OCI-M2 (cell line): Measurements from ENCODE around the gene ARFGAP1.
"Not testable (repeated sequence)": the region's sequence is repeated elsewhere in the genome, so short reads cannot be mapped to it uniquely, and the experiment has no call there.

Experiments used
- DNase-seq: peaks from one replicate; lab custom pipeline; 2025; ENCODE audit not compliant: unreplicated experiment; lab: John Stamatoyannopoulos, UW

The ARFGAP1 gene

DNA sequence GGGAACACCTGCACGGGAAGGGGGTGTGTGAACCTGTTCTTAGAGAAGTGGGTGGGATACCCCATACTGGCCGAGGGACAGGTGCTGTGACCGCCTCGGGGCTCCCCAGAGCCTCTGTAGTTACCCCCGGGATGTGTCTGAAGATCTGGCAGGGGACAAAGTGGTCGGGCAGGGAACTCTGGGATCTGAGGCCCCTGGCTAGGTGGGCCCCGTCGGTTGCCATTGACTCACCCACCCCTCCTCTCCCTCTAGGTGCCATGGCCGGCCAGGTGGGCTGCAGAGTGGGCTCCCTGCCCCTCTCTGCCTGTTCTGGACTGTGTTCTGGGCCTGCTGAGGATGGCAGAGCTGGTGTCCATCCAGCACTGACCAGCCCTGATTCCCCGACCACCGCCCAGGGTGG, 32.6 kb upstream of the ARFGAP1 start:
- DNase-seq: no peak

DNA sequence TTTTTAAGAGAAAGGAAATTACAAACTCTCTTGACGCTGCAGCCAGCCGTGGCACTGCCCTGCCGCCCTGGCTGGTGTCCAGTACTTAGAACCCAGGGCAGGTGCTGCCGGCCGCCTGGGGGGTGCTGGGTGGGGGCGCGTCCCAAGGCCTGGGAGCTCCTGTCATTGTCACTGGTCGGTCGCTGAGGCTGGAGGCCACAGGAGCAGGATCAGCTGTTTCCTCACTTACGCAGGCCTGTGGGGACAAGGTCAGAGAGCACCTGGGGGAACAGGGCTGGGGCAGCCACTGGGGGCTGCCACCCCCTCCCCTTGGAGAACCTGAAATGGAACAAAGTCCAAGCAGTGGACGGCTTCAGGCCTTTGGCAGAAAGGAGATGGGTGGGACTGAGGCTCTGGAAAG, 31.3 kb upstream of the ARFGAP1 start:
- no peak for DNase-seq

DNA sequence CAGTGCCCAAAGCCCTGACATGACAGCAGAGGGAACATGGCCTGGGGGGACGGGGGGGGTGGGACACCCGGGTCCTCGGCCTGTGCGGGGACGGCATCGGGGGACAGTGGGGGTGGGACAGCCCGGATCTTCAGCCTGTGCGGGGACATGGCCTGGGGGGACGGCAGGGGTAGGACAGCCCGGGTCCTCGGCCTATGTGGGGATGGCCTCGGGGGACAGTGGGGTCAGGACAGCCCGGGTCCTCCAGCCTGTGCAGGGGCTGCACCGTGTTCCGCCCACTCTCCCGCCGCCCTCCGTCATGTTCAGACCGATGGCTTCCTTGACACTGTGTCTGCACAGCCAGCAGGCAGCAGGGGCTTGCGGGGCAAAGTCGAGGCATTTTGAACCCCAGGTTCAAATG, 29.9 kb upstream of the ARFGAP1 start:
- DNase-seq: no peak

DNA sequence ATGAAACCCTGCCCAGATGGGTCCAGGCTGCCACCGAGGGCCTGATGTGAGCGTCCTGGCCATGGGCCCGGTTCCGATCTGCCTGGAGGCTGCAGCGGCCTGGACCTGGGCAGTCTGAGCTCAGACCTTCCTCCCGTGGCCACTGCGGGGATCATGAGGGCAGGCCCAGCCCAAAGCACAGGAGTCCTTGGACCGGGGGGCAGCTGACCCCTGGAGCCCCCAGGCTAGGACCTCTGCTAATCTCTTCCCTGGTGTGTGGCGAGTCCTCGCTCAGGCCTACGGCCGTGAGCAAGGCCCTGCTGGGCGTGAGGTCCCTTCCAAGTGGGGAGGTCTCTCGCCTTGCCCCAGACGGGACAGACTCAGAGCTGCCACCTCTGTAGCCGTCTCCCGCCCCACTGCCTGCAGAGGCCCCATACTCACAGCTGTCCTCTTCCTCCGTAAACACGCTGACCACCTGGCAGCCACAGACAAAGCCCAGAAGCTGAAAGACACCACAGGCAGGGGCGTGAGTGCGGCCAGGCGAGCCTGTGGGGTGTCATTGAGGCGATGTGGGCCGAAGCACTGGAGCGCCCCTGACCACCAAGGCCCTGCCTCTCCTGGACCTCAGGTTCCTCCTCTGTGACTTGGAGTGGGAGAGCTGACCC, 28.9 kb upstream of the ARFGAP1 start:
- no peak for DNase-seq

DNA sequence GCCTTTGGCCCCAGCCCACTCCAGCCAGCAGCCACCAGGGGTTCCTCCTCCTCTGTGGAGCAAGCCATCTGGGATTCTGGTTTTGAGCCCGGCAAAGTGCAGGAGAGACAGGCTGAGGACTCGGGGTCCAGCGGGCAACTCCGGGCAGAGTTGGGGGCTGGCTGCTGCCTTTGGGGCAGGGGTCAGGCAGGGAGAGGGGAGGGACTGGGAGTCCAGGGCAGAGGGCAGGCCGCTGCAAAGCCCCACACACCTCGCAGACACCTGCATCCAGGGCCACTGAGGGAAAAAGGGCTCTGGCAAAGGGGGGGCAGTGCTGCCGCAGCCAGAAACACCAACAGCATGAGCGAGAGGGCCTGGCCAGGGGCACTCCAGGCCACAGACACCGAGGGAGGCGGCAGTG, 28.1 kb upstream of the ARFGAP1 start:
- no peak for DNase-seq

DNA sequence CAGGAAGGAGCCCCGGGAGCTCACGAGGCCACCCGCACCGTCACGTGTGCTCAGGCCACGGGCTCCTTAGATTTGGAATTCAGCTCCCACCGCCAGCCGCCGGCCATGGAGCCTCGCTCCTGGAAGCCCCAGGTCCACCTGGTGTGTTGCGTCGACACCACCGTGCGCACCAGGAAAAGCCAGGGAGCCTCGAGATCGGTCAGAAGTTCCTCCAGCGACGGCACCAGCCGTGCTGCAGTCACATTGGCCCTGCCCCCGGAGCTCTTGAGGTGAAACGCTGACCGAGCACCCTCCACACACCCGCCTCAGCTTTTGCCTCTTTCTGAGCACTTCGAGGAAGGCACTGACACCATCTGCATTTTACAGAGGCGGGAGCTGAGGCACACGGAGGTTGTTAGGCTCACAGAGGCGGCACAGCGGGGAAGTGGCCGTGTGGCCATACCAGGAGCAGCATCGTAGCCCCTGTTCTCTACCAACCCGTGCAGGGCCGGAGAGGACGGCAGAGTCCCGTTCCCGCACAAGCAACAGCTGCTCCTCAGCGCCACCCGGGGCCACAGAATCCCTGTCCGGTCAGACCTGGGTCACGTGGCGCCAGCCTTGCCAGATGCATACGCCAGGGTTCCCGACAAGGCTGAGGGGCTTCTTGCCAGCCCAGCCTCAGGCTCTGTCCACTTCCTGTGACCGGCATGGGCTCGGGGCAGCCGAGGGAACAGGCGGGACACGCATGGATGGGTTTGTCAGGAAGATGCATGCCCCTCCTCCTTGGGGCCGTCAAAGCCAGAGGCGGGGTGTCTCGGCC, 25.9 kb upstream of the ARFGAP1 start:
- no peak for DNase-seq

DNA sequence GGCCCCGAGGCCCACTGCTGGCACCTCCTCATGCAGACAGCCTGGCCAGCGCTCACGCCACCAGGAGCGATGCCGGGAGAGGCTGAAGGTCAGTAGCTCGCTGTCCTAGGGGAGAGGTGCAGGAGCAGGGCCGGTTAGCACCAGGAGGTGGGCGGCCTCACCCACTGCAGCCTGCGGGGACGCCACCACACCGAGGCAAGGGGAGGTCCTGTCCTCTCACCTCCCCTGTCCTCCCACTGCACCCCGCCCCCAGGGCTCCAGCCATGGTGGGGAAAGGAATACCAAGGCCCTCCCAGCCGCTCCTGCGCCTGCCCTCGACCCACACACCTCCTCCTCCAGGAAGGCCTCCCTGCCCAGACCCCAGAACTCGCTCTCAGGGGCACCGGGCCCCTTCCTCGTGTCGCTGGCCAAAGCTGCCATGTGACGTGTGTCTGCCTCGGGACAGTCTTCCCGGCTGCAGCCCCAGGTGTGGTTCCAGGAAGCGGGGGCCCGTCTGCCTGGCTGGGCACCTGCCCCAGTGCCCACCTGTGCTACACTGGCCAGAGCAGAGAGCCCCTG, 24.9 kb upstream of the ARFGAP1 start:
- no peak for DNase-seq

DNA sequence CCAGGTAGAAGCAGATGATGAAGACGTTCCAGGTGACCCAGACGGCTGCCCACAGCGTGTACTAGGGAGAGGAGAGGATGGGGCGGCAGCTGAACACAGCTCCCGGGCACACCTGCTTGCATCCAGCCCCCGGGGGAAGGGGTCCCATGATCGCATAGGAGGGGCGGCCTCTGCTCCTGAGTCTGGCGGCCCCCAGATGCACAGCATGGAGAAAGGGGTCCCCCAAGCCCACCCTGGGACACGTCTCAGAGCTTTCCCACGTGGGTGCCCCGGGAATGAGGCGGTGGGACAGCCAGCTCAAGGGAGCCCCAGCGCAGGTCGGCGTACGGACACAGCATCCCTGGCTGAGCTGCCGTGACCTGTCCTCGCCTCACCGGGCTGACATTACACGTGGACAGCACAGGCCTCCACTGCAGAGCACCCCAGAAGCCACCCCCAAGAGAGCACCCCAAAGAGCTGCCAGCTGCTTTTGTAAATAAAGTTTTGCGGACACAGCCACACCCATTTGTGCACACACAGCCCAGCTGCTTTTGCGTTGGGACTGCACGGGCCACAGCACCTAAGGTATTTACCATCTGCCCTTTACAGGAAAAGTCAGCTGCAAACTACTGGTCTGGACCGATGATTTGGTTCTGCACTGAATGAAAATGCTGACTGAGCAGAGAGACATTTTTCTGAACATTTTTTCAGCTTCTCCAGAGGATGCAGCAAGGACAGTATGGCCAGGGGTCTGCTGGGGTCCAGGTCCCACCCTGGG, 23.6 kb upstream of the ARFGAP1 start:
- DNase-seq: no peak

DNA sequence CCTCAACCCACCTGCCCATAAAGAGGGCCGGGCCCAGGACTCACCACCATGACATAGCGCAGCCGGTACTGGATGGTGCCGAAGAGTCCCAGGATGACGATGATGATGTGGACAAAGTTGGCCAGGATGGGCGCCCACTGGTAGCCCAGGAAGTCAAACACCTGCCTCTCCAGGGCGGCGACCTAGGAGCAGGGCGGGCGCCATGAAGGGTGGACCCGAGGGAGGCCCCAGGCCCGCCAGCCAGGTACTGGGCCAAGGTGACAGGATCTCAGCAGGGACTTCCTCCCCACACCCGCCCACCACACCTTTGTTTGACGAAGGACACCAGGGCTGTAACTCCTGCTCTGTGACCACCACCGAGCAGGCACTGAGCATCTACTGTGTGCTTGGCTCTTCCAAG, 22.7 kb upstream of the ARFGAP1 start:
- DNase-seq: no peak

DNA sequence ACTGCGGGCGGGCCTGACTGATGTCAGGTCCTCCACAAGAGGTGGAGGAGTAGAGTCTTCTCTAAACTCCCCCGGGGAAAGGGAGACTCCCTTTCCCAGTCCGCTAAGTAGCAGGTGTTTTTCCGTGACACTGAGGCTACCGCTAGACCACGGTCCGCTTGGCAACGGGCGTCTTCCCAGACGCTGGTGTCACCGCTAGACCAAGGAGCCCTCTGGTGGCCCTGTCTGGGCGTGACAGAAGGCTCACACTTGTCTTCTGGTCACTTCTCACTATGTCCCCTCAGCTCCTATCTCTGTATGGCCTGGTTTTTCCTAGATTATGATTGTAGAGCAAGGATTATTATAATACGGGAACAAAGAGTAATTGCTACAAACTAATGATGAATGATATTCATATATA, 21.3 kb upstream of the ARFGAP1 start:
- not testable (repeated sequence) for DNase-seq

DNA sequence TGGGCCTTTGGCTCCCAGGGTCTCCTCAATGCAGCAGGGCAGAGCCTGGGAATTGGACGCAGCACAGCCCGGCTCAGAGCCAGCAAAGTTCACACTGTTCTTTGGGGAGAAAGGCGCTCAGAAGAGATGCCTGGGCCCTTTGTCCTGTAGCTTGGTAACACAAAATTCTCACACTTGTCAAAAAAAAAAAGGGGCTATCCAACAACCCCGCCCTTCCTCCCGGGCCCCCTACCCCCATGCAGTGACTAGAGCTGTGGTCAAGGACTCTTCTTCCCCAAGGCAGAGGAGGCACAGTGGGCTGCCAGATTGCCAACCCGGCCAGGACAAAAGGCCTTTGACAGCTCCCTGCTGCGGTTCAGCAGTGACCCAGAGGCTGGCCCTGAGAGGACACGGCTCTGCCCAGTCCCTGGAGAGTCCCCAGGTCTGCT, 20.3 kb upstream of the ARFGAP1 start:
- no peak for DNase-seq

DNA sequence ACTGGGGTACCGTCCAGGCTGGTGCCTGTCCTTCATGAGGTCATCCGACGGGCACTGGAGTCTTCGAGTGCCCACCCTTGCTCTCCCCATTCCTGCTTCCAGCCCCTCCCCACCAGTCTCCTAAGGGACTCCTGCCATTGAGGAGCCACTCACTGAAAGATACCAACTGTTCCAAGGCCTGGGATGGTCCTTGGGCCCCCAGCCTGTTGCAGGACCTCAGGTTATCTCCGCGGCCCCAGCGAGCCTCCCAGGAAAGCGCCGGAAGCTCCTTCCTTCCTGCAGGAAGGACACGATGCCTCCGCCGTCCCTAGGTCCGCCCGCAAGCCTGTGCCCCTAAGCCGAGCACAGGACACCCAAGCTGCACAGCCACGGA, 19.6 kb upstream of the ARFGAP1 start:
- no peak for DNase-seq

DNA sequence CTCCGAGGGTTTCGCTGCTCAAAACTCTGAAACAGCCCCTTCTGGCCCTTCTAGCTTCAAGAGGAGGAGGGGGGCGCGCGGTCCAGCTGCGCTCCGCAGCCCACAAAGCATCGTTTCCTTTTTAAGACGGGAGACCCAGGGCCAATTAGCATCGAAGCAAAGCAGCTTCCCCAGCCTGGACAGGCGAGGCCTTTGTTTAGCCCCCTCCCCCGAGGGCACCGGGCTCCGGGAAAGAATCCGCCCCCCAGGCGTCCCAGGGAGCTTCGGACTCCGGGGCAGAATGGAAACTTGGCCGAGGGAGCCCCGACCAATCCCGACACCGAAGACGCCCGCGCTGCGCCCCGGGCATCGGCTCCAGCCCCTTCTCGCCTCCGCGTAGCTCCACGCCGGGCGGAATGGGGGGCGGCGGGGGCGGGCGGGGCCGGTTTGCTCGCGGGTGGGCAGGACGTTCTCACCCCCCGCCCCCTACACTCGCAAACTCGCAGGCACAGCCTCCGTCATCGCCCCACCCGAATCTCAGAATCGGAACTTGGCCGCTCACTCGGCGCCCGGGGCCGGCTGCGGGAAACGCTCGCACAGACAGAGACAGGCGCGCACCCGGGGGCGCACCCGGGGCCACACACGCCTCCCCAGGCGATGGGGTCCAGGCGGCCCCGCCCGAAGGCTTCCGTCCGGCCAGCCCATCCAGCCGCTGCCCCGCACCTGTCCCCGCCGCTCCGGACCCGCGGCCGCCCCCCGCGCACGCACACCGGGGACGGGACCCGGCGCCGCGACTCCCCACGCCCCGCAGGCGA, 19.0 kb upstream of the ARFGAP1 start:
- no peak for DNase-seq

DNA sequence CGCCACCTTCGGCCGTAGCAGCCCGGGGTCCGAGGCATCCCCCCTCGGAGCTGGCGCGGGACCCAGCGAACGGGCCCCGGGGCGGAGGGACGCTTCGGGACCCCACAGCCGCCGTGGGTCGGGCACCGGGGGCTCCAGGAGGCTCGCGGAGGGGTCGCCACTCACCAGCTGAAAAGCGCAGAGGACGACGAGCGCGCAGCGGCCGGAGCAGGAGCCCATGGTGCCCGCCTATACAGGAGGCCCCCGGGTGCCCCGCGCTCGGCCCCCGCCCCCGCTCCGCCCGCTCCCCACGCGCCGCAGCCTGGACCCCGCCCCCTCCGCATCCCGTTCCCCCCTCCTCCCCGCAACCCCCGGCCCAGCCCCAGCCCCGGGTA, 18.4 kb upstream of the ARFGAP1 start, which contains the start of gene NKAIN4:
TSS of gene NKAIN4 (minus strand) at position 232 of the 374 bp plus-strand sequence. CDS start at position 219, 13 bp downstream.
- DNase-seq: no peak

DNA sequence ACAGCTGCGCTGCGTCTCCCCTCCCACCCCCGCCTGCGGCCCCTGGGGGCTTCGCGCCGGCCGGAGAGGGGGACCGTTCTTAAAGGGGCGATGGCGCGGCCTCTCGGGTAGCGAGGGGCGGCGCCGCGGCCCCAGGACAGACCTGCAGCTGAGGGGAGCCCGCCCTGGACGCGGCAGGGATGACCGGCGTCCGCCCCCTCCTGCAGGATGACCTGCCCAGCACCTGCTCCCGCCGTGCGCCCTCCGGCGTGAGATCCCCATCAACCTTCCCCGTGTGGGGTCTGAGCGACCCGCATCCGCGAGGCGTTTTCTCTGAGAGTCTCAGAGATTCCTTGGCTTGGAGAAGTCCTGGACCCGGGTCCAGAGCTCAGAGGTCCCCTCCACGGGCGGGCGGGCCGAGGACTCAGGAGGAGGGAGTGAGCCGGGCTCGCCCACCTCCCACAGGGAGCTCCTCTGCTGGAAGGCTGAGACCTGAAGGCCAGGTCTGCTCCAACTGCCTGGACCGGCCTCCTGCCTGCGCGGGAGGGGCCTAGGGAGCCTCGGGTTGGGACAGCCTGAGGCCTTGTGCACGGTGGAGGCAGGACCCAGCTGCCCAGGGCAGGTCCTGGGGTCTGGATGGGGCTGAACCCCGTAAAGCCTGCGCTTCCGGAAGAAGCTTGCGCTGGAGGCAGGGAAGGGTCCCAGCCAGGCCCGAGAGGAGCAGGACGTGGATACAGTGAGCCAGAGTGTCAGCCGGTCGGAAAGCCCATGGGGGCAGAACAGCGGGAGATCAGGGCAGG, 17.8 kb upstream of the ARFGAP1 start:
- DNase-seq: no peak

DNA sequence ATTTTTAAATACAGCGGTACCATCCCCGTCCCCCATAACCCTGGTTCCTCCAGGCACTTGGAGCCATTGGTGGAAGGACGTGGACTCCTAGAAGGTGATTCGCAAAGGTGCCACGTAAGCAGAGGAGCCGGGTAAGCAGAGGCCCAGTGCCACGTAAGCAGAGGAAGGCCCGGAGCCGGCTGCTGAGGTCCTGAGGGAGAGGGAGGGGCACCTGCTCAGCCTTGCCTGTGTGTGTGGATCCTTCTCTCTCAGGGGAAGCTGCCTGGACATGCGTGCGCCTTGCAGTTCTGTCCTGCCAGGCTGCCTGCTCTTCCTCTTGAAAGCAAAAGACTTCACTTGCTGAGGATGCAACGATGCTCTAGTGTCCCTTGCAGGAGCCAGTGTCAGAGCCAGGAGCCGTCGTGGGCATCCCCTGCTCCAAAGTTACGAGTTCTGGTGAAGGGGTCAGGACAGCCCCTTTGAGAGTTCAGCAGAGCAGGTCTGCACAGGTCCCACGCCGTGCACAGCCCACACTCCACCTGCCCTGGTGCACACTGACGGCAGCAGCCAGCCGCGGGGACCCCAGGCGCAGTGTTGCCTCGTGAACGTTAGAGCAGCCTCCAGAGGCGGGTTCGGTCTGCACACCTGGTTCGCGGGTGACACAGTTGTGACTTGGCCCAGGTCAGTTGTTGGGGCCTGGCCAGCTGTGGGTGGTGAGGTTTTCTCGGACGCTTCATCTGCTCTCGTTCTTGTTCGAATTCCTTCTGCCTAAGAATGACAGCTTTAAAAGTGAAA, 16.5 kb upstream of the ARFGAP1 start:
- no peak for DNase-seq

DNA sequence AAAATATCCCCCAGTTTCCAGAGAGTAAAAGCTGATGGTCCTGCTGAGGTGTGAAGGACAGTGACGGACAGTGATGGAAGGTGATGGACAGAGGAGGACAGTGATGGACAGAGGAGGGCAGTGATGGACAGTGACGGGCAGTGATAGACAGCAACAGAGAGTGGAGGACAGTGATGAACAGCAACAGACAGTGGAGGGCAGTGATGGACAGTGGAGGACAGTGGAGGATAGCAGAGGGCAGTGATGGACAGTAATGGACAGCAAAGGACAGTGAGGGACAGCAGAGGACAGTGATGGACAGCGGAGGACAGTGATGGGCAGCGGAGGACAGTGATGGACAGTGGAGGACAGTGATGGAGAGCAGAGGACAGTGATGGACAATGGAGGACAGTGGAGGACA, 15.7 kb upstream of the ARFGAP1 start:
- DNase-seq: no peak

DNA sequence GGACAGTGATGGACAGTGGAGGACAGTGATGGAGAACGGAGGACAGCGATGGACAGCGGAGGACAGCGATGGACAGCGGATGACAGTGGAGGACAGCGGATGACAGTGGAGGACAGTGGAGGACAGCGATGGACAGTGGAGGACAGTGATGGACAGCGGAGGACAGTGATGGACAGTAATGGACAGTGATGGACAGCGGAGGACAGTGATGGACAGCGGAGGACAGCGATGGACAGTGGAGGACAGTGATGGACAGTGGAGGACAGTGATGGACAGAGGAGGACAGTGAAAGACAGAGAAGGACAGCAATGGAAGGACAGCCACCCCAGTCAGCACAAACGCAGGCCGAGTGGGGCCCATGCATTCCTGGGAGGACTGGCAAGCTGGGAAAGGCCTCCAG, 15.0 kb upstream of the ARFGAP1 start:
- DNase-seq: no peak

DNA sequence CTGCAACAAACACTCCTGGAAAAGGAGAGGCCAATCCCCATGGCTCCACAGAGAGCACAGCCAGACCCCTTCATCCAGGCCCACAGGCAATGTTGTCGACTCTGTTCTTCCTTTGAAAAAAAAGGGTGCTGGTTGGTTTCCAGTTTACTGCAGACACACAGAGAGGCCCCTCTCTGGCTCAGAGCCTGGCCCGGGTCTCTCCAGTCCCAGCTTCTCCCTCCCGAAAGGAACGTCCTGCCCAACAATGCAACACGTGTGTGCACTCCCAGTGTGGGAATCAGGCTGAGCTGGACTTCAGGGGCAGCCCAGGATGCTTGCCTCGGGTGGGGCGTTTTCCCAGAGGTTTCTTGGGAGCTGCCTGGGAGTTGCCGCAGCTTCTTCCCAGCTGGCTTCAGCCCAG, 13.8 kb upstream of the ARFGAP1 start:
- DNase-seq: no peak
